NCI-H69 (cell line): ENCODE measurements around the gene ACVR2B.

ENCODE experiments used
- DNase-seq: peaks from one replicate; lab custom pipeline; 2025; lab: John Stamatoyannopoulos, UW

Gene ACVR2B

DNA sequence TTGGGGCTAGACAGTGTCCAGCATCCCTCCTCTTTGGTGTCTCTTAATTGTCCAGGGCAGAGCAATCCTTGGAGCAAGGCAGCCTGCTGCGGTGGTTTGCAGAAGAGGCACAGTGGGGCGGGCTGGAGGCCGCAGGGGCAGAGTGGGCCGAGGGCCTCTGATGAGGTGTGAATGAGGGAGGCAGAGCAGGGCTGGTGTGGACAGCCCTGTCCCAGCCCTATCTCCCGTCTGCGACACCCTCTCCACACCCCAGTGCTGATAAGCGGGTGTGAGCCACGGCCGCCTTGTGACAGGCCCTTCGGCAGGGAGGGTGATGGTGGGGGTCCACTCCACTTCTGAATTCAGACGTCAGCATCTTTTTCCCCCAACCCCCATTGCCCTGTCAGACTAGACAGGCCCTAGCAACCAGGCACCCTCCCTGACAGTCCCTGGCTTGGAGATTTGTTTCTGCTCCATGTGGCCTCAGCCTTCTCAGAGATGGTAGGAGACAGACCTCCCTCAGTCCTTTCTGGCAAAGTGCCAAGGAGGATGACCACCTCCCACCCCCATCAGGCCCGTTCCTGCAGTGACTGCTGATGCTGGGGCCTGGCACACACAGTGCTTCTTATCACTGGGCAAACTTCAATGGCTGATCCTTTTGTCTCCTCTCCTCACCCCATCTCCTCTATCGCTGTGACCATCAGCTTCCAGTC lies 79.7 kb downstream of the ACVR2B start:
- no peak for DNase-seq

- no peak for DNase-seq
These were observed 80.5 kb downstream of the ACVR2B start for GRCh38 chr3:38534180-38534579.

GRCh38 chr3:38534604-38535003 lies 80.9 kb downstream of the ACVR2B start:
- no peak for DNase-seq

DNA sequence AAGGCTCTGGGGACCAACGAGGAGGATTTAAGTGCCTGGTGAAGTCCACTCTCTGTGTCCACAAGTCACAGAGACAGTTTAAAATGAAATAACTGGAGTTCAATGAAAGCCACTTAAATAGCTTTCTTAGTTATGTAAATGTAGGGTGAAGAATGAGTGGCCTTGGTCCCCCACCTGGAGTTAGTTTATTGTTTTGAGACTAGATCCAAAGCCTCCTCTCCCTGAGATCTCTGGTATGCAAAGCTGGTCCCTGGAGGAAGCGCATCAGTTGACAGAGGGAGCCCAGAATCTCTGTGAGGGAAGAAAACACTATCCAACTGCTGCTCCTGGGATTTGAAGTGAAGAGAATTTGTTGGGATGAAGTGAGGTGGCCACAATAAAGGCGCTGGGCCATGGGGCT lies 83.0 kb downstream of the ACVR2B start:
- no peak for DNase-seq

GRCh38 chr3:38538773-38539353 lies 85.2 kb downstream of the ACVR2B start:
- no peak for DNase-seq

GRCh38 chr3:38541806-38542205 lies 88.1 kb downstream of the ACVR2B start:
- peak; percentile 22 for DNase-seq
